GM21786 (cell line): ENCODE results near the gene BCL3.

Source experiments
- ATAC-seq: cut with Tn5 transposase; IDR thresholded peaks from one replicate; pipeline ENCODE4 v1.9.1; 2021; ENCODE audit not compliant: unreplicated experiment

Gene BCL3

GRCh38 chr19:44740351-44740824, 8.1 kb upstream of the BCL3 start:
- no peak for ATAC-seq

- ATAC-seq: no peak
Measured at GRCh38 chr19:44741258-44741731, 7.2 kb upstream of the BCL3 start.

GRCh38 chr19:44741841-44742329, 6.6 kb upstream of the BCL3 start:
- no peak for ATAC-seq

GRCh38 chr19:44742330-44743061, 6.0 kb upstream of the BCL3 start:
- no peak for ATAC-seq

GRCh38 chr19:44744871-44745332, 3.6 kb upstream of the BCL3 start:
- no peak for ATAC-seq

- ATAC-seq: no peak
Measured at GRCh38 chr19:44745341-44745831, 3.1 kb upstream of the BCL3 start.

GRCh38 chr19:44745887-44746600, 2.5 kb upstream of the BCL3 start:
- no peak for ATAC-seq

- no peak for ATAC-seq
Measured at GRCh38 chr19:44746616-44746945, 1.9 kb upstream of the BCL3 start.

GRCh38 chr19:44746946-44747738, 1.4 kb upstream of the BCL3 start:
- peak; percentile 31 for ATAC-seq

- no peak for ATAC-seq
Measured at GRCh38 chr19:44747739-44748425, 626 bp upstream of the BCL3 start.

GRCh38 chr19:44749292-44749691, 784 bp downstream of the BCL3 start:
- ATAC-seq: no peak

- ATAC-seq: no peak
Measured at GRCh38 chr19:44749994-44750393, 1.5 kb downstream of the BCL3 start.

- ATAC-seq: no peak
Measured at GRCh38 chr19:44752123-44752815, 3.8 kb downstream of the BCL3 start.

GRCh38 chr19:44752816-44753625, 4.5 kb downstream of the BCL3 start:
- peak; percentile 57 for ATAC-seq

- no peak for ATAC-seq
Measured at GRCh38 chr19:44753626-44753931, 5.1 kb downstream of the BCL3 start.

GRCh38 chr19:44753932-44754749, 5.6 kb downstream of the BCL3 start:
- ATAC-seq: no peak

- no peak for ATAC-seq
Measured at GRCh38 chr19:44754750-44755080, 6.2 kb downstream of the BCL3 start.

- ATAC-seq: no peak
Measured at GRCh38 chr19:44755219-44755618, 6.7 kb downstream of the BCL3 start.
